Duodenal mucosa (tissue), 2 donors: ENCODE measurements around the gene CSDE1.

Source experiments
- H3K27ac ChIP-seq: one replicate; pipeline ENCODE4 v1.7.0; 2013; ENCODE audit warnings: low read depth, low read length
- H3K27me3 ChIP-seq, 2 donors: one replicate each; pipeline ENCODE4 v1.7.0; 2013; ENCODE audit warnings: low read length in 2 of 2, control low read depth in 1 of 2; ENCODE audit not compliant: insufficient read depth in 2 of 2, control insufficient read depth in 1 of 2
- H3K36me3 ChIP-seq, 2 donors: one replicate each; pipeline ENCODE4 v1.7.0; 2013; ENCODE audit warnings: low read length in 2 of 2, control low read depth in 1 of 2; ENCODE audit not compliant: insufficient read depth in 2 of 2, control insufficient read depth in 1 of 2
- H3K4me1 ChIP-seq, 2 donors: one replicate each; pipeline ENCODE4 v1.7.0; 2013; ENCODE audit warnings: low read length in 2 of 2, control low read depth in 1 of 2; ENCODE audit not compliant: insufficient read depth in 2 of 2, control insufficient read depth in 1 of 2
- H3K4me3 ChIP-seq, 2 donors: one replicate each; pipeline ENCODE4 v1.7.0; 2013; ENCODE audit warnings: low read length in 2 of 2, low read depth in 1 of 2
- H3K9ac ChIP-seq, 2 donors: one replicate each; pipeline ENCODE4 v1.7.0; 2013; ENCODE audit warnings: low read length in 2 of 2, low read depth in 1 of 2
- H3K9me3 ChIP-seq, 2 donors: one replicate each; pipeline ENCODE4 v1.7.0; 2013; ENCODE audit warnings: low read length in 2 of 2, control low read depth in 1 of 2; ENCODE audit not compliant: control insufficient read depth in 1 of 2

The CSDE1 gene

DNA sequence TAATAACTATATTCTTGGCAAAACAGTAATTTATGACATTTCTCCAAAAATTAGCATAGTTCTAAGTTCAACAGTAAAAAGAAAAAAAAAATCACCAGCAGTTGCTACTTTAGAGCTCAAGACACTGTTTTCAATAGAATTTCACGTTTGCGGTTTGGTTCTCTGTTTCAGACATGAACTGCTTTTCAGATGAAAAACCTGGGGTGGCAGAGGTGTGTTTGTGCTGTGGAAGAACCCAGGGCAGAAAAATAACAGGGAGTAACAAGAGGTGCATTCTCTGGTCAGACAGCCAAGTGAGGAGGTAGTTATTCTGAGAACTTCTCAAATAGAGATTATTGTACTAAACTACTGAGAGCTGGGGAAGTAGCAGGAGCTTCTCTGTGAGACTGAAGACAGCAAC lies 50.2 kb downstream of the CSDE1 start:
- Histone ChIP-seq H3K27me3 (no peaks in the 10 kb centered on the region), H3K9ac (no peak overlapping the region), H3K27ac (no peak overlapping the region), H3K9me3 (no peaks in the 10 kb centered on the region), H3K36me3 (peaks cover 20 to 61% of the 10 kb centered on the region in 2 donors), H3K4me1 (peaks cover 0 to 3% of the 10 kb centered on the region in 2 donors), H3K4me3 (no peak overlapping the region)

DNA sequence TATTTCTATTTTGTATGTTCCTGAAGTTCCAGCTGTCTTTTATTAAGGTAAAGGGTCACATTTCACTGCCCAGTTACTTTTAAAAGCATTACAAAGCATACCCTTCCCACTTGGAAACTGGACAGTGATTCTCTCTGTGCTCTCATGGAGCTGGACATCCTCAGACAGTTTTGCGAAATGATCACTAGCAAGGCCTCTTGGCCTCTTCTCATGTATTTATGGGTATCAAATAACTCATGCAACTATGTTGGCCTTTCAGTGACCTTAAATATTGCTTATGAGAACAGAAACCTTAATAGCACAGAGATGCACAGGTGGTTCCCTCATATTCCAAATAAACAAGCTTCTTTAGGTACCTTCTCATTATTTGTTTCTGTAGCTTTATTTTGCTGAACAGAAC lies 54.5 kb downstream of the CSDE1 start:
- Histone ChIP-seq H3K4me3 (no peak overlapping the region), H3K36me3 (peaks cover 11 to 28% of the 10 kb centered on the region in 2 donors), H3K4me1 (no peaks in the 10 kb centered on the region), H3K9me3 (no peaks in the 10 kb centered on the region), H3K27me3 (no peaks in the 10 kb centered on the region), H3K9ac (no peak overlapping the region), H3K27ac (no peak overlapping the region)

DNA sequence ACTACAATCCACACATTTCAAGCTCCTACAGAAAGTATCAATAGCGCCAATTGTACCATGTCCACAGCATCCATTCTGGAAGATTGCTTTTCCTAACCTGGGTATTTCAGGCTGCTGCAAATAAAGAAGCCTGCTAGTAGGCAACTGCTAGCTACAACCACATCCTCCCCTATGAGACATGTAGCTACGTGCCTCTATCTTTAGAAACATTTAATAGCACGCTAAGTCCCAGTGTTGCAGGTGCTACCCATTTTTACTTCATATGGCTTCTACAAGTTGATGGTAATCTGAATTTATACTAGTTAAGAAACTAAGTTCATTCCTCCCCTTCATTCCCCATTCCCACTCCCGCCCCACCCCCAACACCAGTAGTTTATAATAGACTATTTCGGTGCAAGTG lies 55.0 kb downstream of the CSDE1 start:
- Histone ChIP-seq H3K4me3 (no peak overlapping the region), H3K27me3 (no peaks in the 10 kb centered on the region), H3K9me3 (no peaks in the 10 kb centered on the region), H3K36me3 (peaks cover 7 to 23% of the 10 kb centered on the region in 2 donors), H3K9ac (no peak overlapping the region), H3K4me1 (no peaks in the 10 kb centered on the region), H3K27ac (no peak overlapping the region)

DNA sequence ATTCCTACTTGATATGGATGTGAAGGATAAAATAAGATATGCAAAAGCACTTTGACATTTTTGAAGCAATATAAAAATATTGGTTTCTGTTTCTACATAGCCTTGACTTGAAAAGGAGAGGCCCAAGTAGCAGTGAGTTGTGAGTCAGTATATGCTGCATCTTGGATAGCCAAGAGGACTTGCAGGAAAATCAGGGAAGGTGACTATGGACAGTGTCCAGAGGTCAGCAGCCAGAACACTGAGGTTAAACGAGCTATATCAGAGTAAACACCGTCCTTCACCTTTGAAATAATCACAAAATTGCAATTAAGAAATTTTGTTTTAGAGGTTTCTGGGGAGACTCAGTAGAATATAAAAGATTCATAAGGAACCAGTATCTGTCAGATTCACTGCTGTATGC lies 55.9 kb downstream of the CSDE1 start:
- Histone ChIP-seq H3K4me1 (no peaks in the 10 kb centered on the region), H3K27ac (no peak overlapping the region), H3K9ac (no peak overlapping the region), H3K4me3 (no peak overlapping the region), H3K36me3 (peaks cover 0 to 15% of the 10 kb centered on the region in 2 donors), H3K27me3 (no peaks in the 10 kb centered on the region), H3K9me3 (no peaks in the 10 kb centered on the region)

DNA sequence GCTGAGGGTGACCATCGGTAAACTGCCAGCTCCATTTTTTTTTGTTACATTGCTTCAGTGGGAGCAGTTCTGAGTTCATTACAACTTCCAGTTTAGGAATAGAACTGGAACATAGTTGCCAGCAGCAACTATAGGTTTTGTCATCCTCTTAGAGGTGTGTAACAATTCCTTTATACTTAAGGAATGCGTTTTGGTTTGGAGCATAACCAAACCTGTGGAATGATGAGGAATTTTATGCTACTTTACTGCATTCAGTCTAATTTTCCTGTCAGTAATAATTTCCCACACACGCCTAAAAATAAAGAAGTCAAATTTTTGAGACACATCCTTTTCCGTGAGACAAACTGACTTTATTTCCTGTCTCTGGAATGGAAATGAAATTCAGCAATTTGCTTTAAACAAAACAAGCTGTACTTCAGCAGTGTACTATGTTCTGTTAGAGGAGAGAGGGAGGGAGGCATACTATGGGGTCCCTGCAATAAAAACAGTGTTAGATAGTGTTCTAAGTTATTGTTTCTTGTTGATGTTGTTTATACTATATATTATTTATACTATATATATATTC lies 57.7 kb downstream of the CSDE1 start:
- no peak overlapping the region for H3K9ac ChIP-seq
- no peak overlapping the region for H3K4me3 ChIP-seq
- H3K4me1 ChIP-seq = peaks cover 0 to 5% of the 10 kb centered on the region in 2 donors
- H3K27ac ChIP-seq = no peak overlapping the region
- peaks cover 0 to under 1% of the 10 kb centered on the region in 2 donors for H3K36me3 ChIP-seq
- H3K27me3 ChIP-seq = no peaks in the 10 kb centered on the region
- no peaks in the 10 kb centered on the region for H3K9me3 ChIP-seq

DNA sequence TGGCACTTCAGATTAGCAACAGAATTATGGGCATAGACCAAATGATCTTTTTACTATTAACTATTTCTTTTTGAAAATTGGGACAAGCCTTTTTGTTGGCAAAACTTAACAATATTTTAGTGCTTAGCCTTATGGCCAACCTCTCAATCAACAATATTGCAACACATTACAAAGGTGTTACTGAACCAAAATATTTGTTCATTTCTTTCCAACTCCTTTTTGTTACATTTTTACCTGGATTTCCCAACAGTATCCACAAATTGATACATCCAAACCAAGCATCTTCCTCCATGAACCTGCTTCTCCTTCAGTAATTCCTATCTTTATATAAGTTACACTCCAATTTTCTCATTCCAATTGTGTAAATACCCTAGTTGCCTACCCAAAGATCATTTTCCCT lies 61.0 kb downstream of the CSDE1 start:
- Histone ChIP-seq H3K9ac (no peak overlapping the region), H3K36me3 (no peaks in the 10 kb centered on the region), H3K4me1 (peaks cover 0 to 5% of the 10 kb centered on the region in 2 donors), H3K9me3 (no peaks in the 10 kb centered on the region), H3K27me3 (no peaks in the 10 kb centered on the region), H3K27ac (no peak overlapping the region), H3K4me3 (no peak overlapping the region)

DNA sequence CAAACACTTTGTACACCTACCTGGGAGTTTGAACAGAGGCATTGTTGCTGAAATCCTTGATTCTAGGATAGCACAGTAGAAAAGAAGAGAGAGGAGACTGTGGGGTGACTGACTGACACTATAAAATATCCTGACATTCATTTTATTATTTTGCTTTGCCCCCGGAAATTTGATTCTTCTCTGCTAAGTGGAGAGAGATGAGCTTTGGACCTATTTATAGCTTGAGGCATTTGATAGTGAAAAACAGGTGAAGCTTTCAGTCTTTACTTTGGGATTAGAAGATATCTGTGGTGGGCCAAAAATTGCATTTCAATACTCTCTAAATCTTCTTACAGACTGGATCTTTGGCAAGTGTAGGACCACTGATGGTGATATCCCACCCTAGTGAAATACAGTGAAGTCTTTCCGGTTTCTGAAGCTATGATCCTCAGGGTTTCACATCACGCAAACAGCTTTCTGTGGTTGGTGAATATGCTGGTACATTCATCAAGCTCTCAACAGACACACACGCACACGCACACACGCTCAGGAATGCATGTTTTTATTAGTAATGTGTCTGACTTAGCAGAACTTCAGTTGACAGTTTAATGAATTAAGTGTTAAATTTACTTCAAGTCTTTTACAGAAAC lies 62.2 kb downstream of the CSDE1 start, which contains the start of gene AMPD1:
Gene AMPD1, minus strand, starts transcription at position 117 of the 629 bp plus-strand sequence. Its CDS starts 75 bp downstream, at position 42.
- H3K4me3 ChIP-seq = peak within 1 kb of the TSS in 1 of 2 donors; percentile 25
- H3K9ac ChIP-seq = no peak within 1 kb of the TSS
- no peak within 1 kb of the TSS for H3K27ac ChIP-seq

DNA sequence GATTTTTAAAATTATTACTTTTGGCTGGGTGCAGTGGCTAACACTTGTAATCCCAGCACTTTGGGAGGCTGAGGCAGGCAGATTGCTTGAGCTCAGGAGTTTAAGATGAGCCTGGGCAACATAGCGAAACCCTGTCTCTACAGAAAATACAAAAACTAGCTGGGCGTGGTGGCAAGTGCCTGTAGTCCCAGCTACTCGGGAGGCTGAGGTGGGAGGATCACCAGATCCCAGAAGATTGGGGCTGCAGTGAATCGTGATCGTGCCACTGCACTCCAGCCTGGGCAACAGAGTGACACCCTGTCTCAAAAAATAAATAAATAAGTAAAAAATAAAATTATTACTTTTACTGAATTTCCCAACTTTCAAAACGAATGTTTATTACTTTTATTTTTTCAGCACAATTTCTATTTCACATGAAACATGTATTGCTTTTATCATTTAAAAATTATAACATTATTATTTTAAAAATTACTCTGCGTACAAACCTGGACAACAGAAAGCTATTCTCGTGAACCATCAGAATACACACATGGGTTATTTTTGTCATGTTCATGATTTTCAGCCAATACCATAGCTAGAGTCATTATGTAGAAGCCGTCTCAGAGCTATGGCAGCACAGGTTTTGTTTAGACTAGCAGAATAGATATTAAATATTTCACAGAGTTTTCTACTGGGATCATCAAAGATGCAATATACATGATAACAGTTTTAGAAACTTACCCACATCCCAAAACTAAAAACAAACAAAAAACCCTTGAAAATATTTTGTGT lies 63.1 kb downstream of the CSDE1 start:
- no peak overlapping the region for H3K4me3 ChIP-seq
- no peaks in the 10 kb centered on the region for H3K9me3 ChIP-seq
- no peaks in the 10 kb centered on the region for H3K36me3 ChIP-seq
- H3K27me3 ChIP-seq = peaks cover 0 to 4% of the 10 kb centered on the region in 2 donors
- no peak overlapping the region for H3K9ac ChIP-seq
- H3K4me1 ChIP-seq = peaks cover 0 to 5% of the 10 kb centered on the region in 2 donors
- H3K27ac ChIP-seq = no peak overlapping the region

More for the DNA sequence above, 62.2 kb downstream of the CSDE1 start, which contains the start of gene AMPD1:
- Histone ChIP-seq H3K4me1 (peaks cover 0 to 5% of the 10 kb centered on the region in 2 donors), H3K9me3 (no peaks in the 10 kb centered on the region), H3K36me3 (no peaks in the 10 kb centered on the region), H3K27me3 (peaks cover 0 to 1% of the 10 kb centered on the region in 2 donors)

DNA sequence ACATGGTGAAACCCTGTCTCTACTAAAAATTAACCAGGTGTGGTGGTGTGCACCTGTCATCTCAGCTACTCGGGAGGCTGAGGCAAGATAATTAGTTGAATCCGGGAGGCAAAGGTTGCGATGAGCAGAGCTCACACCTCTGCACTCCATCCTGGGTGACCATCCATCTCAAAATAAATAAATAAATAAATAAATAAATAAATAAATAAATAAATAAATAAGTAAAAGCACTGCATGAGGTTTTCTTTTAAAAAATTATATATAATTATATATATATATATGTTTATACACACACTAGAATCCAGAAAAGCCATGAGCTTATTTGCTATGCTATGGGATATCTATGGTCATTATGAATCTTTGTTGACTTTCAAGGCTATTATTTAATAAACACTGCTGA lies 64.8 kb downstream of the CSDE1 start:
- no peak overlapping the region for H3K4me3 ChIP-seq

DNA sequence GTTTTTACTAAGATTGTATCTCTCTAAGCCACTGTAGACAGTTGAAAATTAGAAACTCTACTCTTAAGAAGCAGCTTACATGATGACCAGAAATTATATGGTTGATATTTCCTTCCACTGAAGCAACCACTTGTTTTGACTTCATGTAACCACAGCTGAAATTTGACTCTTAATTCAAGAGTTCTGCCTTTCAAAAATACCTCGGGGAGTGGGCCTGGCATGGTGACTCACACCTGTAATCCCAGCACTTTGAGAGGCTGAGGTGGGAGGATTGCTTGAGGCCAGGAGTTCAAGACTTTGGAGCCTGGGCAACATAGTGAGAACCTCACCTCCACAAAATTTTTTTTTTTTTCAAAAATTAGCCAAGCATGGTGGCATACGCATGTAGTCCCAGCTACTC lies 66.7 kb downstream of the CSDE1 start:
- Histone ChIP-seq H3K27me3 (peaks cover 0 to 4% of the 10 kb centered on the region in 2 donors), H3K9me3 (no peaks in the 10 kb centered on the region), H3K36me3 (no peaks in the 10 kb centered on the region), H3K27ac (no peak overlapping the region), H3K9ac (no peak overlapping the region), H3K4me1 (peaks cover 0 to 5% of the 10 kb centered on the region in 2 donors), H3K4me3 (no peak overlapping the region)

More for the DNA sequence above, 64.8 kb downstream of the CSDE1 start:
- no peaks in the 10 kb centered on the region for H3K9me3 ChIP-seq
- H3K4me1 ChIP-seq = peaks cover 0 to 5% of the 10 kb centered on the region in 2 donors
- H3K9ac ChIP-seq = no peak overlapping the region
- H3K27me3 ChIP-seq = peaks cover 0 to 4% of the 10 kb centered on the region in 2 donors
- no peaks in the 10 kb centered on the region for H3K36me3 ChIP-seq
- H3K27ac ChIP-seq = no peak overlapping the region
